NT2/D1 (cell line): ENCODE results near the gene SMAD2.

Experiments used
- YY1 ChIP-seq: IDR thresholded peaks from 2 replicates; pipeline ENCODE4 v1.6.1; 2011; ENCODE audit not compliant: insufficient read length, insufficient read depth
- ZNF274 ChIP-seq: IDR thresholded peaks from 2 replicates; pipeline ENCODE4 v1.6.1; 2011; ENCODE audit warnings: mild to moderate bottlenecking, low read depth, low read length

DNA sequence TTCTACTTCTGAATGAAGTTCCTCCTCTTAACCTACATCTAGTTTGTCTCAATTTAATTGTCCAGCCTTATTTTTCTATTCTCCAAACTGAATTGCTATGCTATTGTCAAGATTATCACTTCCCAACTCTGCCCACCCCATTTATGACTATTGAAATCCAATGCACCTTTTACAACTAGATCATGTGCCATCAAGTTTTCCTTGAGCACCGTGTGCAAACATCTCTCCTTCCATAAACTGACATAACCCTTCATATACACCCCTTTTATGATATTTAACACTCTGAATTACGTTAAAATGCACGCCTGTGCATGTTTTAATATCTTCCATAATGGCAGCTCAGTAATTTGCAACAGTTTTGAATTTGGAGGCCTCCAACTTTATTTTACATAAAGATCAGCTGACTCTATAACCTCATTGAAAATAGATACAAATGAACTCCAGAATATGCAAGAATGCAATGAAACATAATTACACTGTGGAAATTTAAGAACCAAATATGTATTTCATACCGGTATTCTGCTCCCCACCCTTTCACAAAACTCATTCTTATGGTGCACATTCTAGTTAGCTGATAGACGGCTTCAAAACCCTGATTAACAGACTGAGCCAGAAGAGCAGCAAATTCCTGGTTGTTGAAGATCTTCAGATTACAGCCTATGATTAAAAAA is 85.5 kb downstream of the SMAD2 start:
- no peak for TF ChIP-seq YY1
- TF ChIP-seq ZNF274 = no peak
